Stimulated activated effector memory CD8-positive, alpha-beta T cell treated with anti-CD3 and anti-CD28 coated beads, Interleukin-12 subunit alpha, Interleukin-12 subunit beta, amount 100 ng/mL, for 72 hours (primary cell): ENCODE results near the gene EEFSEC.
A peak's percentile ranks its signal among the peaks of the same experiment; 100 is the strongest.

ENCODE experiments used
- ATAC-seq: fragments of 150-1000 bp; cut with Tn5 transposase; 2 replicates; pipeline ENCODE4 v1.10.0; 2021
- DNase-seq, 2 donors: peaks; one replicate each; pipeline ENCODE4 v3.0.0; 2021 to 2022; ENCODE audit warnings: low spot score in 2 of 2
- H3K27ac Mint-ChIP-seq: one replicate; pipeline ENCODE4 v1.8.0; 2022; ENCODE audit warnings: mild to moderate bottlenecking, mixed read lengths
- H3K36me3 Mint-ChIP-seq: one replicate; pipeline ENCODE4 v1.8.0; 2022; ENCODE audit warnings: mild to moderate bottlenecking, mixed read lengths
- H3K4me1 Mint-ChIP-seq: one replicate; pipeline ENCODE4 v1.8.0; 2022; ENCODE audit warnings: mixed read lengths
- H3K4me3 Mint-ChIP-seq: one replicate; pipeline ENCODE4 v1.8.0; 2022; ENCODE audit warnings: mild to moderate bottlenecking, mixed read lengths
- H3K9me3 Mint-ChIP-seq: one replicate; pipeline ENCODE4 v1.8.0; 2022; ENCODE audit warnings: mixed read lengths

The EEFSEC gene

GRCh38 chr3:128283421-128283820 is 130.1 kb downstream of the EEFSEC start:
- peaks cover 7% of the 10 kb centered on the region for H3K4me1 Mint-ChIP-seq
- H3K9me3 Mint-ChIP-seq: no peaks in the 10 kb centered on the region
- H3K4me3 Mint-ChIP-seq: no peak overlapping the region
- ATAC-seq: no peak
- no peak overlapping the region for H3K27ac Mint-ChIP-seq
- DNase-seq: peak in 1 of 2 donors; percentile 26
- peaks cover 4% of the 10 kb centered on the region for H3K36me3 Mint-ChIP-seq

- peak overlapping the region; percentile 50 for H3K27ac Mint-ChIP-seq
- no peaks in the 10 kb centered on the region for H3K9me3 Mint-ChIP-seq
- H3K4me3 Mint-ChIP-seq: no peak overlapping the region
- ATAC-seq (no peak), DNase-seq (peak in 1 of 2 donors; percentile 8)
- H3K36me3 Mint-ChIP-seq: peaks cover 4% of the 10 kb centered on the region
- H3K4me1 Mint-ChIP-seq: peaks cover 7% of the 10 kb centered on the region
Measured at GRCh38 chr3:128285042-128285966, 132.0 kb downstream of the EEFSEC start.

- Mint-ChIP-seq H3K4me3 (no peak overlapping the region), H3K4me1 (peaks cover 7% of the 10 kb centered on the region), H3K36me3 (peaks cover 4% of the 10 kb centered on the region), H3K9me3 (no peaks in the 10 kb centered on the region), H3K27ac (peak overlapping the region; percentile 53)
- ATAC-seq: no peak
- DNase-seq: no peak
Measured at GRCh38 chr3:128285967-128286321, 132.7 kb downstream of the EEFSEC start.

GRCh38 chr3:128286691-128287090 is 133.4 kb downstream of the EEFSEC start:
- H3K27ac Mint-ChIP-seq: peak overlapping the region; percentile 53
- H3K4me1 Mint-ChIP-seq: peaks cover 7% of the 10 kb centered on the region
- no peak for ATAC-seq
- no peaks in the 10 kb centered on the region for H3K9me3 Mint-ChIP-seq
- no peak overlapping the region for H3K4me3 Mint-ChIP-seq
- no peak for DNase-seq
- H3K36me3 Mint-ChIP-seq: peaks cover 4% of the 10 kb centered on the region

GRCh38 chr3:128287216-128287615 is 133.9 kb downstream of the EEFSEC start:
- no peaks in the 10 kb centered on the region for H3K9me3 Mint-ChIP-seq
- no peak for DNase-seq
- H3K27ac Mint-ChIP-seq: peak overlapping the region; percentile 53
- peaks cover 4% of the 10 kb centered on the region for H3K36me3 Mint-ChIP-seq
- peaks cover 7% of the 10 kb centered on the region for H3K4me1 Mint-ChIP-seq
- no peak for ATAC-seq
- H3K4me3 Mint-ChIP-seq: no peak overlapping the region

- Mint-ChIP-seq H3K4me1 (peaks cover 11% of the 10 kb centered on the region), H3K27ac (no peak overlapping the region), H3K4me3 (no peak overlapping the region), H3K36me3 (peaks cover 4% of the 10 kb centered on the region), H3K9me3 (no peaks in the 10 kb centered on the region)
- ATAC-seq (no peak), DNase-seq (no peak)
Measured at GRCh38 chr3:128289534-128289933, 136.3 kb downstream of the EEFSEC start.

- no peak overlapping the region for H3K4me3 Mint-ChIP-seq
- ATAC-seq: no peak
- peaks cover 4% of the 10 kb centered on the region for H3K36me3 Mint-ChIP-seq
- peaks cover 14% of the 10 kb centered on the region for H3K4me1 Mint-ChIP-seq
- DNase-seq: no peak
- no peaks in the 10 kb centered on the region for H3K9me3 Mint-ChIP-seq
- no peak overlapping the region for H3K27ac Mint-ChIP-seq
Measured at GRCh38 chr3:128290484-128290883, 137.2 kb downstream of the EEFSEC start.

- Mint-ChIP-seq H3K4me3 (no peak overlapping the region), H3K36me3 (no peaks in the 10 kb centered on the region), H3K9me3 (no peaks in the 10 kb centered on the region), H3K4me1 (peaks cover 13% of the 10 kb centered on the region), H3K27ac (no peak overlapping the region)
- DNase-seq (no peak), ATAC-seq (no peak)
Measured at GRCh38 chr3:128293930-128294329, 140.6 kb downstream of the EEFSEC start.

- Mint-ChIP-seq H3K4me3 (no peak overlapping the region), H3K27ac (peak overlapping the region; percentile 34), H3K36me3 (no peaks in the 10 kb centered on the region), H3K9me3 (no peaks in the 10 kb centered on the region), H3K4me1 (peaks cover 13% of the 10 kb centered on the region)
- no peak for ATAC-seq
- no peak for DNase-seq
Measured at GRCh38 chr3:128294999-128295468, 141.8 kb downstream of the EEFSEC start.

- no peak overlapping the region for H3K4me3 Mint-ChIP-seq
- no peaks in the 10 kb centered on the region for H3K36me3 Mint-ChIP-seq
- no peak overlapping the region for H3K27ac Mint-ChIP-seq
- DNase-seq: no peak
- ATAC-seq: no peak
- H3K4me1 Mint-ChIP-seq: peaks cover 13% of the 10 kb centered on the region
- H3K9me3 Mint-ChIP-seq: no peaks in the 10 kb centered on the region
Measured at GRCh38 chr3:128296469-128297251, 143.4 kb downstream of the EEFSEC start.

GRCh38 chr3:128297401-128298138 is 144.3 kb downstream of the EEFSEC start:
- Mint-ChIP-seq H3K4me3 (no peak overlapping the region), H3K9me3 (no peaks in the 10 kb centered on the region), H3K36me3 (no peaks in the 10 kb centered on the region), H3K27ac (no peak overlapping the region), H3K4me1 (peaks cover 13% of the 10 kb centered on the region)
- no peak for ATAC-seq
- no peak for DNase-seq

GRCh38 chr3:128301186-128302023 is 148.1 kb downstream of the EEFSEC start:
- Mint-ChIP-seq H3K36me3 (no peaks in the 10 kb centered on the region), H3K27ac (no peak overlapping the region), H3K9me3 (no peaks in the 10 kb centered on the region), H3K4me1 (peaks cover 4% of the 10 kb centered on the region), H3K4me3 (no peak overlapping the region)
- ATAC-seq: no peak
- no peak for DNase-seq

- peaks cover 6% of the 10 kb centered on the region for H3K36me3 Mint-ChIP-seq
- H3K9me3 Mint-ChIP-seq: no peaks in the 10 kb centered on the region
- H3K4me1 Mint-ChIP-seq: peaks cover 6% of the 10 kb centered on the region
- H3K4me3 Mint-ChIP-seq: no peak overlapping the region
- DNase-seq (no peak), ATAC-seq (no peak)
- H3K27ac Mint-ChIP-seq: no peak overlapping the region
Measured at GRCh38 chr3:128306481-128306880, 153.2 kb downstream of the EEFSEC start.

- no peak for ATAC-seq
Measured at GRCh38 chr3:128307029-128307633, 153.8 kb downstream of the EEFSEC start.

More at GRCh38 chr3:128307029-128307633, 153.8 kb downstream of the EEFSEC start:
- no peak overlapping the region for H3K4me3 Mint-ChIP-seq
- H3K4me1 Mint-ChIP-seq: peaks cover 6% of the 10 kb centered on the region
- DNase-seq: no peak
- H3K9me3 Mint-ChIP-seq: no peaks in the 10 kb centered on the region
- no peak overlapping the region for H3K27ac Mint-ChIP-seq
- peaks cover 6% of the 10 kb centered on the region for H3K36me3 Mint-ChIP-seq
